ENCODE results near the gene TTC21A.
A peak's percentile ranks its signal among the peaks of the same experiment; 100 is the strongest.
"Not testable (repeated sequence)": the region's sequence is repeated elsewhere in the genome, so short reads cannot be mapped to it uniquely, and the experiment has no call there.

TTC21A gene

DNA sequence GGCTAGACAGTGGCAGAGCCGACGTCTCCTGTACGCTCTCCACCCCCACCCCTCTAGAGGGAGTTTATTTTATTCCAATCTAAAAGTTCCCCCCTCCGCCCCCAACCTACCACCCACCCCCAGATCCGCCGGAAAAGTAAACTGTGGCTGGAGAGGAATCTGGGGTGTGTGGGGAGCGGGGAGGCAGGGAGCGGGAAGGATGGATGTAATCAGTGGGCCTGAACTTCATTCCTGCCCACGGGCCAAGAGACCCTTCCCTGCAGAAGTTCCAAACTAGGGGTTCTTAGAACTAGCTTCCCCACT, 46.4 kb downstream of the TTC21A start:
- no peak for DNase-seq

GRCh38 chr3:39154280-39155021, 47.0 kb downstream of the TTC21A start:
- DNase-seq, result no peak

GRCh38 chr3:39156421-39156820, 48.9 kb downstream of the TTC21A start:
- no peak for DNase-seq

DNA sequence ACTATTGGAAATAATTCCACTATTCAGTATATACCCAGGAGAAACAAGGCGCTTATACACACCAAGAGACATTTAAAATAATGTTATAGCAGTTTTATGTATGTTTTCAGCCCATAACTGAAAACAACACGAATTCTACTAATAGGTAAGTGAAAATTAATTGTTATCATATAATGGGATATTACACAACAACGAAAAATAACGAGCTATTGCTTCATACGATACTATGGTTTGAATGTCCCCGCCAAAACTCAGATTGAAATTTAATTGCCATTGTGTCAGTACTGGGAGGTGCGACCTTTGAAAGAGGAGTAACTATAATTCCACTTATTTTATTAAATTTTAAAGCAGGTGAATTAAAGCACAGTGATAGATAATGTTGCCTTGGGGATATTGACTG, 49.9 kb downstream of the TTC21A start:
- no peak for DNase-seq

DNA sequence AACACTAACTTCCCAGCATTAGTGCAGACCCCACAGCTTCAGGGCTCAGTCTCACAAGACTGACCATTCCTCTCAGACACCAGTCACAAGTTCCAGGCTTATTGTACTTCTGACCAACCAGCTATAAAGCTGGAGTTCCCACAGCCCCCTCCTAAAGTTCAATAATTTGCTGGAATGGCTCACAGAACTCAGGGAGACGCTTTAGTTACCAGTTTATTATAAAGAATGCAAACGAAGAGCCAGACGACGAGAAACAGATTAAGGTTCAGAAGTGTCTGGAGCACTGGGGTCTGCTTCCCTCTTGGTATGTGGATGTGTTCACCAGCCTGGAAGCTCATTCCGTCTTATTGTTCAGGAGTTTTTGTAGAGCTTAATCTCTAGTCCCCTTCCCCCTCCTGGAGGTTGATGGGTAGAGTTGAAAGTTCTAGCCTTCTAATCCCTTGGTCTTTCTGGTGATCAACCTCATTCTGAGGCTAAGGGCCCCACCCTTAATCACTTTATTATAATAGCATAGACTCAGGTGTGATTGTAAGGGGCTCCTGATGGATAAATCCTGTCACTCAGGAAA, 50.8 kb downstream of the TTC21A start:
- DNase-seq, result no peak

GRCh38 chr3:39164414-39164813, 56.9 kb downstream of the TTC21A start:
- no peak for DNase-seq

- DNase-seq, result no peak
These were observed 58.0 kb downstream of the TTC21A start for GRCh38 chr3:39165518-39165917.

DNA sequence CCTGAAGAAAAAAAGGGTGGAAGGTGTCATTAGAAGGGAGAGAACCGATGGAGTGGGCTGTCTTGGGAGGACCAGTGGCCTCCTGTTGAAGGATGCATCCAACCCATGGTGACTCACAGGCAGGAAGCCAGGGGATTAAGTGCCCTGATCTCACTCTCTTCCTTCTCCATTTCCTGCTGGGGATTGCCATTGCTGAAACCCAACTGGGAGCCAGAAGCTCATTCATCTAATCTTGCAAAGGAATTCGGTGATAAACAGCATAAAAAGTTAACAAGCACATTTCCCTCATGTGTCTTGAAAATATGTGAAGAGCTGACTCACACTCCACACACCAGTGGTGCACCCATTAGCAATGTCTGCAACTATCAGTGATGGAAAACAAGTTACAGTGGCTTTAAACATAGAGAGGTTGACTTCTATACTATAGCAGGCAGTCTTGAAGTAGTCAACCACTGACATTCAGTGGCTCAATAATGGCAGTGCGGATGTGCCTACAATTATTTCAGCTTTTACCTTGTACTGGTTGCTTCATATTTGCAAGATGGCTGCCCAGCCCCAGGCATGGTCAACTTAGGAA, 58.7 kb downstream of the TTC21A start:
- DNase-seq, result no peak

DNA sequence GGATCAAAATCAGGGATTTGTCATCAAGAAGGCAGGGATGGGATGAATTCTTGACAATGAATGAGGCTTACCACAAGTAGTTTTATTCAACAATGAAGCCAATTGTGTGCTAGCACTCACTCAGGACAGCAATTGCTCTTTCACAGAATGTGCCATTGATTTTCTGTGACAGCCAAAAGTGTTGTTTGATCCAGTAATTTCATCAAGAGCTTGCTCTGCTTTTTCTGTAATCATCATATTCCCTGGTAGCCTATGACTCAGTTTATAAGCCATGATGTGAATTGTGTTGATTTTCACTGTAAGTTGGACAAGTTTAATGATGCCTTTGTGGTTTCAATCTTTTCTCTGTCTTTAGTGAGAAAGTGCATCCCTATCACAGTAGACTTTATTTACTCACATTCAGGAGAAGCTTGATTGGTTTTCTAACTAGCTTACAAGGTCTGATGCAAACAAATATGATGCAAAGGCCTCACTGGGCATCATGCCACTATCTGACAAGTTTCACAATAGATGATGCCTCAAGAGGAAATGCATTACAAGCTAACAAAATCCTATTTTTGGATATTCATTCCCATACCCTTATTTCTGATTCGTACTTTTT, 59.6 kb downstream of the TTC21A start:
- no peak for DNase-seq

GRCh38 chr3:39168156-39168780, 60.8 kb downstream of the TTC21A start:
- DNase-seq, result no peak

- no peak for DNase-seq
These were observed 62.2 kb downstream of the TTC21A start for GRCh38 chr3:39169712-39170111.

GRCh38 chr3:39170461-39170860, 63.0 kb downstream of the TTC21A start:
- DNase-seq, result no peak

- DNase-seq, result not testable (repeated sequence)
These were observed 63.4 kb downstream of the TTC21A start for GRCh38 chr3:39170877-39171276.

DNA sequence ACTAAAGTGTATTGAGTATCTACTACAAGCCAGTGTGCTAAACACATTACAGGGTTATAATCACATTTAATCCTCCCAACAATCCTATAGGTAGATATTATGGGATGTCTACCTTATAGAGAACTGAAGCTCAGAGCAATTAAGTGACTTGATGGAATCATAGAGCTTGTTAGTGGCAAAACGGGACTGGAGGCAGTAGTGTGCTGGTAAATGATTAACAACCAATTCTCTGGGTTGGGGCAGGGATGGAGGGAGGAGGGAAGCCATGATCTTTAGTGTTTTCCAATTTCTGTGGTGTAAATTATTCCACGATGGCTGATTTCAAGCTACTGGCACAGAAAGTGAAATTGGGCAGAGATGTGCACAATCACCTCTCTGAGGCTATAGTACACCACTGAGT, 64.4 kb downstream of the TTC21A start:
- DNase-seq, result no peak

GRCh38 chr3:39173318-39174125, 66.0 kb downstream of the TTC21A start:
- DNase-seq, result no peak

DNA sequence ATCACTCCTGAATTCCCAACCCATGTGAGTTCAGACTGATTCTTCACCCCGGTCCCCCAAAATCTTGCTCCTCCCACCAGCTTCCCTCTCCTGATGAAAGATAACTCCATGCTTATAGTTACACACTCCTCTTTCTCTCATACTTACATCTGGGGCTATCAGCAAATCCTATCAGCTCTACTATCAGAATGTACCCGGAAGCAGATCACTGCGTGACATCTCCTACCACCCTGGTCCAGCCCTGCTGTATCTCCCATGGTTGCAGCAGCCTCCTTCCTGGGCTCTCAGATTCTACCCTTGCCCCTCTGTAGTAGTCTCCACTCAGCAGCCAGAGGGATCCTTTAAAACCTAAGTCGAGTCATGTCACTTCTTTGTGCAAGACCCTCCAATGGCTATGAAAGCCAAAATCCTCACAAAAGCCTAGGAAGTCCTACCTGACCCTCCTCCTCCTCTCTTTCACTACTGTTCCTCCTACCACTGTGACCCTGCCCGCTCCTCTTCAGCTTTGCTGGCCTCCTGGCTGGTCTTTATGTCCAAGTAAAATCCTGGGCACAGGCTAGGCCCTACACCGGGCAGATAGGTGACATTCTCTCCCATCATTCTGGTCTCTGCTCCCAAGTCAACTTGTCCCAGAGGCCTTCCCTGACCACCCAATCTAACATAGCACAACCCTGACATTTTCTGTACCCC, 68.7 kb downstream of the TTC21A start:
- DNase-seq, result no peak

- peak; percentile 77 for DNase-seq
These were observed 70.3 kb downstream of the TTC21A start for GRCh38 chr3:39177708-39178332.

- DNase-seq, result no peak
These were observed 71.1 kb downstream of the TTC21A start for GRCh38 chr3:39178553-39178952.

GRCh38 chr3:39180183-39180545, 72.7 kb downstream of the TTC21A start:
- DNase-seq, result no peak

GRCh38 chr3:39180546-39181346, 73.3 kb downstream of the TTC21A start:
- DNase-seq, result peak; percentile 94

Measured in CD4-positive, alpha-beta T cell treated with Interleukin-6 for 4 hours (primary cell).